Measurements from ENCODE around the gene GPC6. TPM values are rescaled to one million over a fixed set of nuclear protein-coding genes. Genes with fewer than 3 reads are reported as not detected.
A peak's percentile ranks its signal among the peaks of the same experiment; 100 is the strongest.

GPC6 gene
- total RNA-seq, 1 experiment from 2014 or later, result 1.6 TPM

DNA sequence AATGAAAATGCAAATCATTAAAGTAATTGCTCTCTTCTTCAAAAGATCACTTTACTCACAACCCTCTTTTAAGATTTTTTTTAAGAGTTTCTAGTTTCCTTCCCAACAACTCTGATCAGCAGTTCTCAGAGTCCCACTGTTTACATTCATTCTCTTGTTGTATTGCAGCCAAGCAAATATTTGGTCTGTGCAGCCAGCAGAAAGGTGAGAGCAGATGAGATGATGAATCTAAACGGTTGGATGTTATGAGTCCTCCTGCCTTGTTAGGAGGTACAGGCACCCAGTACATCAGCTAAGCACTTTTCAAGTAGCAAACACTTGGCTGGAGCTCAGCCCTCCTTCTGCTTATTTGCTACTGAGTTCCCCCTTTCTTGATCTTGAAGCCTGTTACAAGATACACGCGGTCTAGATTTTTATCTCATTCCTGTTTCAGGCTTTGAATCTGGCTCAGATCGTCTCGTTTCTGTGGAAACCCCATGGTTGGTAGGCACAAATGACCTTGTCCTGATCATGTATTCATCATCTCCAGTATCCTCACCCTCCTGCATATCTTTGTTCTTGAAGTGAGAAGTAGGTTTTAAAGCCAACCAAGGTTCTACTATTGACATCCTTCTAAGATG is 952.1 kb downstream of the GPC6 start:
- DNase-seq (ENCODE audit: low read depth in 1 of 2, low spot score in 2 of 2), result no peak
- Histone ChIP-seq H3K27ac (no peak overlapping the region), H3K4me3 (no peak overlapping the region), H3K36me3 (no peaks in the 10 kb centered on the region), H3K4me1 (replicated peaks) (no peaks in the 10 kb centered on the region), H3K9me3 (replicated peaks) (no peaks in the 10 kb centered on the region), H3K27me3 (replicated peaks) (no peaks in the 10 kb centered on the region)

DNA sequence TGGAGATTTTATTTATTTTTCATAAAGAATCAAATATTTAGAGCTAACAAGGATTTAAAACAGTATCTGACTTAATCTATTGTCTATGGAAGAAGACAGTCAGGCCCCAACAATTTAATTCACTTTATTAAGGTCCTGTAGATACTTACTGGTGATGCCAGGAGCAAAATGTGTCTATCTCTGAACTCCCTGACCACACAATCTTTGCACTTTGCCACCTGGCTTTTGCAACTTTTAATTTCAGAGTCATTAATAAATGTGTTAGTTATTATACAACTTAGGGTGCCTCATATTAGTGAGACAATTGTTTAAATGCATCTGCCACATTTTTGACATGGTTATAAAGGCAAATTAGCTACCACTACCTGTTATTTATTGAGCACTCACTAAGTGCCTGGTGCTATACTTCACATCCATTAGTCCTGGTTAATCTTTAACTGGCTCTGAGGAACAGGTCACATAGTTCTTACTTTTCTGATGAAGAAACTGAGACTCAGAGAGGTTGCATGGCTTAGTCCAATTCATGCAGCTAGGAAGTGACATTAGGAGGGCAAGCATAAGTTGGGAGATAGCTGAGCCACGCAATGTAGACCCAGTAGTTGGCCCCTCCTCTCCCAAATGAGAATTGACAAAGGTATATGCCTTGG is 955.0 kb downstream of the GPC6 start:
- Histone ChIP-seq H3K27me3 (replicated peaks) (no peaks in the 10 kb centered on the region), H3K36me3 (no peaks in the 10 kb centered on the region), H3K4me3 (no peak overlapping the region), H3K9me3 (replicated peaks) (no peaks in the 10 kb centered on the region), H3K27ac (no peak overlapping the region), H3K4me1 (replicated peaks) (no peaks in the 10 kb centered on the region)
- no peak for DNase-seq (ENCODE audit: low read depth in 1 of 2, low spot score in 2 of 2)

DNA sequence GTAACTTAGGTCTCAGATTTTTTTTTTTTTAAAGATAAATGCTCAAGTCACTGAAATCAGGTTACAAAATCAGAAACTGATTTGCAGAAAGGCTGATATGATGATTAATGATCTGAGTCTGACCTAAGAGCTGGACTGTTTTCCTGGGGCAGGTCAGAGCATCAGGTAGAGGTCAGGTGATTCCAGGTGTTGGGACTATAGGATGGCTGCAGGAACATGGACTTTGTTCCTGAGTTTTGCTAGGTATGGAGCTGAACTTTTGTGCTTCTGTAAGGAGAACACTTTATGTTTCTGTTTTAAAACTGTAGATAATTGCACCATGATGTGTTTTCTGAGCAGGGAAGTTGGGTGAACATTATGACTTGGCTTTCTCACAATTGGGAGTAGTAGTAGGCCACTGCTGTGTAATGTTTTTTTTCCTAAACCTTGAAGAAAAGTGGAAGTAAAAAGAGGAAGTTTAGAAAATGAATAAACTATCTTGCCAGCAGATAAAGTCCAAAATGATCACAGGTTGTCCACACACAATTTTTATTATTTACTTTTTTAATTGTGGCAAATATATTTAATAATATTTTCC is 955.7 kb downstream of the GPC6 start:
- Histone ChIP-seq H3K9me3 (replicated peaks) (no peaks in the 10 kb centered on the region), H3K27me3 (replicated peaks) (no peaks in the 10 kb centered on the region), H3K36me3 (no peaks in the 10 kb centered on the region), H3K4me3 (no peak overlapping the region), H3K4me1 (replicated peaks) (no peaks in the 10 kb centered on the region), H3K27ac (no peak overlapping the region)
- DNase-seq (ENCODE audit: low read depth in 1 of 2, low spot score in 2 of 2), result no peak

DNA sequence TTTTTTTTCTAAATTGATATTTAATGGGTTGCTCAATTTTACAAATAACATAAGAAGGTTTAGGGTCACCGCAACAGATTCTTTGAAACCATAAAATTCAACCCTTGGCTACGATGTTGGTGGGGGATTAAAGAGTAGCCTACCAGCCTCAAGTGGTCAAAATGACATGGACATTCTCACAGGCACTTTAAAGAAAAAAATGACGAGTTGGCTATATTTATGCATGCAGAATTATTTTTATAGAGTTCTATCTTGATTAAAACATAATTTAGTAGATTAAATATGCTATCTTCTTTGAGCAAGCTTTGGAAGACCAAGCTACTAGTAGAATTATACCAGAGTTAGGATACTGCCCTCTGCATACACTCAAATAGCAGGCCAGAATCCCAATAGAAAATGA is 959.9 kb downstream of the GPC6 start:
- no peaks in the 10 kb centered on the region for H3K27me3 ChIP-seq (replicated peaks)
- no peaks in the 10 kb centered on the region for H3K4me1 ChIP-seq (replicated peaks)
- H3K4me3 ChIP-seq, result no peak overlapping the region
- no peaks in the 10 kb centered on the region for H3K9me3 ChIP-seq (replicated peaks)
- H3K36me3 ChIP-seq, result no peaks in the 10 kb centered on the region
- no peak overlapping the region for H3K27ac ChIP-seq
- no peak for DNase-seq (ENCODE audit: low read depth in 1 of 2, low spot score in 2 of 2)

DNA sequence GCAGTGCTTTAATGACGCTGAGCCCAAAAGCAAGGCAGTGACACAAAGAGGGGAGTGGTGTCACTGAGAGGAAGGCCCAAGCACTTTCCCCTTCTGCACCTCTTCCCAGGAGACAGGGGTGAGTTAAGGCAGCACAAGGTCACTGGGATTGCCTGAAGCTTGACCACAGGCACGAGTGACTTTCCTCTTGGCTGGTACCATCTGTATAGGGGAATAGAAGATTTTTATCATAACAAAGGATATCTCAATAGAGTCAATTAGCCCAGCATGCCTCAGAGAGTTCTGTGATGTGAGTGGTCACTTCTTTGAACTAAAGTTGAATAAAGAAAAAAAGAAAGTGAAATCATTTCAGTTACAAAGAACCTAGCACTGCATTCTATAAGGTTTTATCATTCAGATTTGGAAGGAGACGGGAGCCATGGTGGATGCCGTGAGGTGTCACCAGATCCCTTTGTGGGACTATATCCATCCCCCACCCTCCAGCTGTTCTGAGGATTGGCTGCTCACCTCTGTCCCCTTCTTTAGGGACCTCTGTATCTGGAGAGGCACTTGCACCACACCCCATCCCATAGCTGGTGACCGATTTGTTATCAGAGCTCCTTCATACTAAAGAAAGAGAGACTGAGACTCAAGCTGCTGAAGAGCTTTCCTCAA is 961.7 kb downstream of the GPC6 start:
- no peaks in the 10 kb centered on the region for H3K4me1 ChIP-seq (replicated peaks)
- no peaks in the 10 kb centered on the region for H3K36me3 ChIP-seq
- no peak overlapping the region for H3K4me3 ChIP-seq
- no peaks in the 10 kb centered on the region for H3K9me3 ChIP-seq (replicated peaks)
- no peak overlapping the region for H3K27ac ChIP-seq
- no peak for DNase-seq (ENCODE audit: low read depth in 1 of 2, low spot score in 2 of 2)
- H3K27me3 ChIP-seq (replicated peaks), result no peaks in the 10 kb centered on the region

DNA sequence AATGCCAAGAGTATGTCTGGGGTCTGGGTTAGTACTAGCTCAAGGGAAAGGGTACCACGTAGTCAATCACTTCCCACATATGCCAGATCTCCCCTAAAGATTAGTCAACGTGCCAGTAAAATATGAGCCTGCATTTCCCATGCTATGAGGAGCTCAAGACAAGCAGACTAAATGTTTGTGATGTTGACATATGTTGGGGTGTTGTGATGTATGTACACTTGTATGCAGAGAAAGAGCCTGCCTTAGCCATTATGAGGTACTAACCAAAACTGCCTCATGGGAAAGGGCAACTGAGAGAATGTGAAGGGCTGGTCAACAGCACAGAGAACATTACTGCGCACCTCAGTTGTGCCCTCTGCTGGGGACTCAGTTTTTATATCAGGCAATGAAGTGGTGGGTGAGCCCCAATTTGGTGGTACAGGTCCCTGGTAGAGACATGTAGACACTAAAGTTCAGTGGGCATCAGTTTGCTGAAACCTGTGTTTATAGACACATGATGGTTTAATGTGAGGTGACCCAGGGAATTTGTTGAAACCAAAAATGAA is 965.9 kb downstream of the GPC6 start:
- H3K4me3 ChIP-seq, result no peak overlapping the region
- no peaks in the 10 kb centered on the region for H3K4me1 ChIP-seq (replicated peaks)
- no peak overlapping the region for H3K27ac ChIP-seq
- DNase-seq (ENCODE audit: low read depth in 1 of 2, low spot score in 2 of 2), result no peak
- H3K9me3 ChIP-seq (replicated peaks), result no peaks in the 10 kb centered on the region
- H3K27me3 ChIP-seq (replicated peaks), result no peaks in the 10 kb centered on the region
- H3K36me3 ChIP-seq, result no peaks in the 10 kb centered on the region

DNA sequence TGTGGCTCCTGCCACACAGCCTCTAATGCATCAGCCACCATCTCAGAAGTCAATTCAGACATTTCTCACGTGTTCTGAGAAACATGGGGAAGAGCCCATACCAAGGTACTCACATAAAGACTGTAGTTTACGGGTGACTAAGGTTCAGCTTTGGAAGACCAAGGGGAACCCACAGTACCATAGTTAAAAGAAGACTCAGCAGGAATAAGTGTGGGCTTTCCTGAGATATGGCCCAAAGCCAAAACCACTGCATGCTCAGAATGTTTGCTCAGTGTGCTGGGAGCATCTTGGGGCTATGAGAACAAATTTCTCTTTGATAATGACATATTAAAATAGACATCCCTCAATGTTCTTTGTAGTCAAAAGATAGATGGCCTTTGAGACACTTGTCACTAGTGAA is 969.1 kb downstream of the GPC6 start:
- H3K9me3 ChIP-seq (replicated peaks), result no peaks in the 10 kb centered on the region
- H3K27me3 ChIP-seq (replicated peaks), result no peaks in the 10 kb centered on the region
- H3K36me3 ChIP-seq, result no peaks in the 10 kb centered on the region
- no peak overlapping the region for H3K27ac ChIP-seq
- peak in 1 of 2 experiments; percentile 10 for DNase-seq (ENCODE audit: low read depth in 1 of 2, low spot score in 2 of 2)
- H3K4me1 ChIP-seq (replicated peaks), result no peaks in the 10 kb centered on the region
- H3K4me3 ChIP-seq, result no peak overlapping the region

DNA sequence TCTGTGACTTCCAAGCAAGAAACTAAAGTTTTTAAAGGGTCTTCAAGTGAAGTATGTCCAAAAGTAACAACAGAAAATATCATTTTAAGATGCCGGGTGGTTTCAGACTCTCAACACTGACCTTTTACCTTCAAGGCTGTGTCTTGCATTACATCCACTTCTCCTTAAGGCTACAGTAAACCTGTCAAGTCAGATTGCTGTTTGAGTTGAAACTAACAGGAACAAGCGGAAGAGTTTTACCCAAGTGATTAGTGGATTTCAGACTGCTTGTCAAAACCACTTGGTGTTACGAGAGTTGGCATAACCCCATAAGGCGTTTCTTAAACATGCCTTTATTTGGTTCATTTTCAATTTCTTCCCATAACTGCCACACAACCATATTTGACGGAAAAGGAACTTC is 969.8 kb downstream of the GPC6 start:
- H3K9me3 ChIP-seq (replicated peaks), result no peaks in the 10 kb centered on the region
- H3K4me1 ChIP-seq (replicated peaks), result no peaks in the 10 kb centered on the region
- DNase-seq (ENCODE audit: low read depth in 1 of 2, low spot score in 2 of 2), result no peak
- H3K36me3 ChIP-seq, result no peaks in the 10 kb centered on the region
- H3K27ac ChIP-seq, result no peak overlapping the region
- no peak overlapping the region for H3K4me3 ChIP-seq
- no peaks in the 10 kb centered on the region for H3K27me3 ChIP-seq (replicated peaks)

DNA sequence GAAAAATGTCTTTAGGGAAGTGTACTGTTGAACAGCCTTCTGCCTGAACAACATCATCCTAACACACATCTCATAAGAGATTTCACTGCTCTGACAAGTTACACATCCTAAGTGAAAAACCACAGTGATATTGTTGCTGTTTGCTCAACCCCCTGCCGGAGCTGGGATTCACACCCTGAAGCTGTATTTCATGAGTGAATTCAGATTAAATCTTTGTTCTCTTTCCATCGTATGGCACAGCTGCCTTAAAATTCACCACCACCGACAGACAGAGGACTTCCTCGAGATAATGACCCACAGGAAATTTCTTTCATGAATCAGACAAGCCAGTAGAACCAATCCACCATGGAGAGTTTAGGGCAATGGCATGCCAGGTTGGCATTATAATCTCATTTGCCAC is 972.1 kb downstream of the GPC6 start:
- Histone ChIP-seq H3K4me1 (replicated peaks) (no peaks in the 10 kb centered on the region), H3K36me3 (no peaks in the 10 kb centered on the region), H3K27me3 (replicated peaks) (no peaks in the 10 kb centered on the region), H3K9me3 (replicated peaks) (no peaks in the 10 kb centered on the region), H3K27ac (no peak overlapping the region), H3K4me3 (no peak overlapping the region)
- no peak for DNase-seq (ENCODE audit: low read depth in 1 of 2, low spot score in 2 of 2)

DNA sequence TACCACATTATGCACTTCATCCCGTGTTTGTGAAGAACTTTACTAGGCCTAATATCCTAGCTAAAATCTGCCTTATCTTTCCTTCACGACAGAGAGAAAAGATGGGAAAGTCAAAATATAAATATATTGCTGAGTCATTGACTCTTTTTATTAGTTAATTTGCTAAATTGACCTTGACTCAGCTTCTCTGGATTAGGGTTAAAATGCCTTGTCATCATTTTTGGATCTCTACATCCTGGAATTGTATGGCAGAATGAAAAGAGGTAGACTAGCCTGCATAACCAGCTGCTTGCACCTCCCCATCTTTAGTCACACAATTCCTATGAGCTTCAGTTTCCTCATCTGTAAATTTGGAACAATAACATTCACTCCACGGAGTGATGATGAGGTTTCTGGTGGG is 972.5 kb downstream of the GPC6 start:
- Histone ChIP-seq H3K4me3 (no peak overlapping the region), H3K4me1 (replicated peaks) (no peaks in the 10 kb centered on the region), H3K27ac (no peak overlapping the region), H3K36me3 (no peaks in the 10 kb centered on the region), H3K9me3 (replicated peaks) (no peaks in the 10 kb centered on the region), H3K27me3 (replicated peaks) (no peaks in the 10 kb centered on the region)
- no peak for DNase-seq (ENCODE audit: low read depth in 1 of 2, low spot score in 2 of 2)

DNA sequence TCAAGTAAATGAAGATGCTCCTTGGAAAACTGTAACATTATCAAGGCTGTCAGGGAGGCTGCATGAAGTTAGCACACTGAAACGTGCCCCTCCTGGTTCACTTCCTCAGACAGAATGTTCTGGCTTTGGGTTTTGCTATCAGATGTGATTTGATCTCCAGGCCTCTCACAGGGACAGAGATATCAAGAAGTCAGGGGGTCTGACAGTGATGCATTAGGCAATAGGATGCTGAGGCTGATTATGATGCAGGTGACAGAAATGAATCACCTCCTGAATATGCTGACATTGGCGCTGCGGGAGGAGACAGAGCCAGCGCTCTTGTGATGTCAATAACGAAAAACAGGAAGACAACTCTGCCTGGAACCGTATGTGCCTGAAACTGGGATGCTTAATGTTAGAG is 974.4 kb downstream of the GPC6 start:
- Histone ChIP-seq H3K4me1 (replicated peaks) (no peaks in the 10 kb centered on the region), H3K27ac (no peak overlapping the region), H3K9me3 (replicated peaks) (no peaks in the 10 kb centered on the region), H3K27me3 (replicated peaks) (no peaks in the 10 kb centered on the region; the same call in 1 of the 2 replicates), H3K36me3 (no peaks in the 10 kb centered on the region), H3K4me3 (no peak overlapping the region)
- DNase-seq (ENCODE audit: low read depth in 1 of 2, low spot score in 2 of 2), result no peak

DNA sequence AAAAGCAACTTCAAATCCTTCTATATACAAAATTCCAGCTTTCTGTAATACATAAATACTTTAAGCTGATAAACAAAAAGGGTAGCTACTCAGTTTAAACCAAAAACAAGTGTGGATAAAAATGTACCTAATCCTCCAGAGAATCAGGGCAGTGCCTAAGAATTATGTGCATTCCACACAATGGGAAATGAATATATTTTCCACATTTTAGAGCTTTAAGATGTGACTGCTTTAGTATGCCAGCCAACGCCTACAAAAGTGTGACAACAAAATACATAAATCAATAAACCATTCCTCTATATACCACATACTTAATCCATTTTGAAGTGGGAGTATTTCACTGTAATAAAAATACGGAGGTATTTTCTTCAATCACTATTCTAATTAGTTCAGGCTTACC is 977.6 kb downstream of the GPC6 start:
- H3K36me3 ChIP-seq, result no peaks in the 10 kb centered on the region

DNA sequence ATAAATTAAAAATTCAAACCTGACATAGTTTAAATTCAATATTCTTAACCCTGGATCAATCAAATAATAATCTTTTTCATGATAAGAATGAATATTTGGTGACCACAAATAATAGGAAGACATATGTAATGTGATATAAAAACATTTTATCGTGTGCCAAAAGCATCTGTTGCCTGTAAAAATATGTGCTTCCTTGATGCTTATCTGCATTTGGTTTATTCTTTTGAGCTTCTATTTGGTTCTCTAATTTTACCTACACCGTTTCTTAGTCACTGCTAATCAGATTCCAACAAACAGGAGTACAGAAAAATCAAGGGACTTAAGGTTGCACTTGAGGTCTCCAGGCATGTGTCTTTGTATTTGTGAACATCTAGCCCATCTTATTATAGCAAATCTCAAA is 978.3 kb downstream of the GPC6 start:
- H3K36me3 ChIP-seq, result no peaks in the 10 kb centered on the region
- DNase-seq (ENCODE audit: low read depth in 1 of 2, low spot score in 2 of 2), result no peak
- no peak overlapping the region for H3K4me3 ChIP-seq
- no peak overlapping the region for H3K27ac ChIP-seq
- no peaks in the 10 kb centered on the region for H3K9me3 ChIP-seq (replicated peaks)
- H3K27me3 ChIP-seq (replicated peaks), result no peaks in the 10 kb centered on the region; the same call in 1 of the 2 replicates
- H3K4me1 ChIP-seq (replicated peaks), result no peaks in the 10 kb centered on the region

More for the DNA sequence above, 977.6 kb downstream of the GPC6 start:
- no peak overlapping the region for H3K4me3 ChIP-seq
- no peaks in the 10 kb centered on the region for H3K4me1 ChIP-seq (replicated peaks)
- no peaks in the 10 kb centered on the region for H3K9me3 ChIP-seq (replicated peaks)
- H3K27ac ChIP-seq, result no peak overlapping the region
- no peaks in the 10 kb centered on the region; the same call in 1 of the 2 replicates for H3K27me3 ChIP-seq (replicated peaks)
- no peak for DNase-seq (ENCODE audit: low read depth in 1 of 2, low spot score in 2 of 2)

DNA sequence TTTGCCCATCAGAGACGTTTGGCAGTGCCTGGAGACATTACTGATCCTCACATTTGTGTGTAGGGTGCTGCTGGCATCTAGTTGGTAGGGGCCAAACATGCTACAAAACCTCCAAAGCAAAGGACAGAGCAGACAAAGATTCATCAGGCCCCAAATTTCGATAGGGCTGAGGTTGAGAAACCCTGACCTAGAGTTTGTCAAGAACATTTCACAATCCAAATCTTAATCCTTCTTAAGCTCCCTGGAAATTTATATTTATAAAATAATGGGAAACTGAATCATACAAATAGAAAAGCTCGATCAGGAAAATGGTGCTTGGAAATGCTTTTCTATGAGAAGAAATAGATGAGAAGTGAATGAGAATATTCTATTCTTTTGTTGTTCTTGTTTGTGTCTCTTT is 979.3 kb downstream of the GPC6 start:
- Histone ChIP-seq H3K9me3 (replicated peaks) (no peaks in the 10 kb centered on the region), H3K27ac (no peak overlapping the region), H3K27me3 (replicated peaks) (no peaks in the 10 kb centered on the region; the same call in 1 of the 2 replicates), H3K36me3 (no peaks in the 10 kb centered on the region), H3K4me1 (replicated peaks) (no peaks in the 10 kb centered on the region), H3K4me3 (no peak overlapping the region)
- DNase-seq (ENCODE audit: low read depth in 1 of 2, low spot score in 2 of 2), result no peak

All from SJSA1 (cell line).